Osteoblast (primary cell): ENCODE data around the gene CHRDL2. TPM values are rescaled to one million over a fixed set of nuclear protein-coding genes. Genes with fewer than 3 reads are reported as not detected.

Experiments
- DNase-seq: peaks from one replicate; pipeline ENCODE4 v3.0.0; 2011; ENCODE audit warnings: low spot score, mixed read lengths; ENCODE audit not compliant: insufficient read length; ENCODE audit errors: missing footprints
- H2AFZ ChIP-seq: 2 replicates; pipeline ENCODE4 v1.6.0; 2011; ENCODE audit warnings: mild to moderate bottlenecking, low read length
- H3K27ac ChIP-seq: 2 replicates; pipeline ENCODE4 v1.5.1; 2011; ENCODE audit warnings: mild to moderate bottlenecking, low read depth, low read length, moderate library complexity
- H3K27me3 ChIP-seq: 2 replicates; pipeline ENCODE4 v1.6.0; 2012; ENCODE audit warnings: mild to moderate bottlenecking, control low read depth, inconsistent platforms, low read length, moderate library complexity; ENCODE audit not compliant: insufficient read depth
- H3K36me3 ChIP-seq: 2 replicates; pipeline ENCODE4 v1.5.1; 2011; ENCODE audit warnings: mild to moderate bottlenecking, low read length, control low read depth, moderate library complexity; ENCODE audit not compliant: insufficient read depth
- H3K4me1 ChIP-seq: 2 replicates; pipeline ENCODE4 v1.5.1; 2011; ENCODE audit warnings: mild to moderate bottlenecking, low read length, control low read depth, moderate library complexity; ENCODE audit not compliant: insufficient read depth
- H3K4me2 ChIP-seq: 2 replicates; pipeline ENCODE4 v1.6.0; 2011; ENCODE audit warnings: mild to moderate bottlenecking, low read length; ENCODE audit not compliant: insufficient read depth
- H3K4me3 ChIP-seq: fragments of 200-600 bp; sonication (generic); 3 replicates; pipeline ENCODE4 v1.5.1; 2012; ENCODE audit warnings: mild to moderate bottlenecking, low read length, inconsistent platforms; ENCODE audit not compliant: insufficient read depth
- H3K79me2 ChIP-seq: 2 replicates; pipeline ENCODE4 v1.6.0; 2012; ENCODE audit warnings: mild to moderate bottlenecking, low read length, control low read depth, inconsistent platforms; ENCODE audit not compliant: insufficient read depth
- H3K9me3 ChIP-seq: 2 replicates; pipeline ENCODE4 v1.5.1; 2011; ENCODE audit warnings: low read depth, low read length, control low read depth
- H4K20me1 ChIP-seq: 2 replicates; pipeline ENCODE4 v1.6.0; 2012; ENCODE audit warnings: mild to moderate bottlenecking, low read length, control low read depth; ENCODE audit not compliant: insufficient read depth
- small RNA-seq: library from RNA; depleted of rRNA; stranded (forward); fragments of <200 nt; gene quantifications from one replicate; pipeline ENCODE3, GENCODE V24; 2012
- total RNA-seq: library from RNA; depleted of rRNA; stranded (reverse); fragments of >200 nt; gene quantifications from 2 replicates; pipeline ENCODE4 v1.2.3, GENCODE V29; 2012
- TF ChIP-seq, protein P1 (sequence below): IDR thresholded peaks from 2 replicates; pipeline ENCODE4 v1.5.1; 2011; ENCODE audit warnings: mild to moderate bottlenecking, low read depth, low read length, moderate library complexity; ENCODE audit errors: extremely low read depth

The CHRDL2 gene
- total RNA-seq, 1 donor = under 0.01 TPM

DNA sequence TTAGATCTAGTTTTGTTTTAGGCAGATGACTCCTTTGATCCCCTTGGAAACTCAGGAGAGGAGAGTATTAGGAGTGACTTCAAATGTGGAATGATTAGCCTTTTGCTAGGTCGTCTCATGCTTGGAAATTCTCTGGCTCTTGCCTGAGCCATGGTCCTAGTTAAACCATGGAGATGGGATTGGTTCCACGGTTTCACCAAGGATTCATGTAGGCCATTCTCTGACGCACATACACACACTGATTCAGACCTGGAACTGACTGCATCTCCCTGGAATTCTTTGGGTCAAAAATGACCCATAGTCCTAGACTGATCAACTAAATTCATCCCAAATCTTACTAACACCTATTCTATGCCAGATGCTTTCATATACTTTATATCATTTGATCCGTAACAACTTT lies 82.3 kb downstream of the CHRDL2 start:
- DNase-seq = no peak
- no peak overlapping the region for H3K4me2 ChIP-seq

DNA sequence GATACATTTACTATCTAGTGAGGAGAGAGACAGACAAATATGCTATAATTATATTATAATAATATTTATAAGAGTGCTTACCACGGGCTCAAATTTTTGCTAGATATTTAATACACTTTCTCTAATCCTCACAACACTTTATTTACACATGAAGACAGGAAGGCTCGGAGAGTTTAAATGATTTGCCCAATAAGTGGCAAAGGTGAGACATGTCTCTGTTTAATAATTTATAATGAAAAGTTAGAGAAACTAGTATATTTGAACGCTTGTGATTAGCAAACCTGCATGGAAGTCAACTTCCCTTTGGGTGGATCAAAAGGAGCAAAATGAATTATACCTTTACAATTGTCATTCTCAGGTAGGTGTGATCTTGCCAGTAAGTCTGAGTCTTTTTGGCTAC lies 83.4 kb downstream of the CHRDL2 start:
- H2AFZ ChIP-seq = no peak overlapping the region
- TF ChIP-seq, protein P1, sequence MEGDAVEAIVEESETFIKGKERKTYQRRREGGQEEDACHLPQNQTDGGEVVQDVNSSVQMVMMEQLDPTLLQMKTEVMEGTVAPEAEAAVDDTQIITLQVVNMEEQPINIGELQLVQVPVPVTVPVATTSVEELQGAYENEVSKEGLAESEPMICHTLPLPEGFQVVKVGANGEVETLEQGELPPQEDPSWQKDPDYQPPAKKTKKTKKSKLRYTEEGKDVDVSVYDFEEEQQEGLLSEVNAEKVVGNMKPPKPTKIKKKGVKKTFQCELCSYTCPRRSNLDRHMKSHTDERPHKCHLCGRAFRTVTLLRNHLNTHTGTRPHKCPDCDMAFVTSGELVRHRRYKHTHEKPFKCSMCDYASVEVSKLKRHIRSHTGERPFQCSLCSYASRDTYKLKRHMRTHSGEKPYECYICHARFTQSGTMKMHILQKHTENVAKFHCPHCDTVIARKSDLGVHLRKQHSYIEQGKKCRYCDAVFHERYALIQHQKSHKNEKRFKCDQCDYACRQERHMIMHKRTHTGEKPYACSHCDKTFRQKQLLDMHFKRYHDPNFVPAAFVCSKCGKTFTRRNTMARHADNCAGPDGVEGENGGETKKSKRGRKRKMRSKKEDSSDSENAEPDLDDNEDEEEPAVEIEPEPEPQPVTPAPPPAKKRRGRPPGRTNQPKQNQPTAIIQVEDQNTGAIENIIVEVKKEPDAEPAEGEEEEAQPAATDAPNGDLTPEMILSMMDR = no peak
- no peaks in the 10 kb centered on the region for H3K79me2 ChIP-seq
- no peaks in the 10 kb centered on the region for H3K9me3 ChIP-seq
- H3K4me3 ChIP-seq = no peak overlapping the region
- no peaks in the 10 kb centered on the region for H3K36me3 ChIP-seq
- H3K27ac ChIP-seq = peak overlapping the region; percentile 59
- no peak for DNase-seq
- H3K4me2 ChIP-seq = no peak overlapping the region
- H3K27me3 ChIP-seq = no peaks in the 10 kb centered on the region
- H3K4me1 ChIP-seq = peaks cover 6% of the 10 kb centered on the region
- no peaks in the 10 kb centered on the region for H4K20me1 ChIP-seq

More for the DNA sequence above, 82.3 kb downstream of the CHRDL2 start:
- Histone ChIP-seq H4K20me1 (no peaks in the 10 kb centered on the region), H3K27me3 (no peaks in the 10 kb centered on the region), H3K36me3 (no peaks in the 10 kb centered on the region), H3K4me3 (no peak overlapping the region), H2AFZ (no peak overlapping the region), H3K79me2 (no peaks in the 10 kb centered on the region), H3K4me1 (peaks cover 6% of the 10 kb centered on the region), H3K9me3 (no peaks in the 10 kb centered on the region), H3K27ac (peak overlapping the region; percentile 59)
- TF ChIP-seq, protein P1 = no peak

DNA sequence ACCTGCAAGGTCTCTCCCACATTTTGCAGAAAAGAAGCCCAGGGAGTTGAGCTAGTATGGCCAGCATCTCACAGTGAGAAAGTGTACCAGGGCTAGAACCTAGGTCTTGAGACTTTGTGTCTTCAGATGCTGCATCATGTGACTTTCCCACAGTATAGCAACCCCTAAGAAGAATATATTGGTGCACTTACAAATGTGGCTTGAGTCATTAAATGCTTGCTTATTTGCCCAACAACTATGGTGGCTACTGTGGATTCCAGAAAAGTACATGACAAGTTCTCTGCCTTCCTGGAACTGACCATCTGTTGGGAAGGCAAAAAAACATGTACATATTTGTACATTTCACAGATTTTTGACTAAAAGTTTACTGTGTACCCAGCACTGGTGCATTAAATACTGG lies 83.8 kb downstream of the CHRDL2 start:
- no peak for DNase-seq
- Histone ChIP-seq H3K4me1 (peaks cover 6% of the 10 kb centered on the region), H3K27me3 (no peaks in the 10 kb centered on the region), H3K27ac (no peak overlapping the region), H3K9me3 (no peaks in the 10 kb centered on the region), H3K36me3 (no peaks in the 10 kb centered on the region), H4K20me1 (no peaks in the 10 kb centered on the region), H2AFZ (no peak overlapping the region), H3K79me2 (no peaks in the 10 kb centered on the region), H3K4me2 (no peak overlapping the region), H3K4me3 (no peak overlapping the region)
- TF ChIP-seq, protein P1 = no peak

- no peak overlapping the region for H3K4me2 ChIP-seq
- H3K4me1 ChIP-seq = peaks cover 6% of the 10 kb centered on the region
- no peaks in the 10 kb centered on the region for H3K27me3 ChIP-seq
- no peaks in the 10 kb centered on the region for H3K36me3 ChIP-seq
- H3K79me2 ChIP-seq = no peaks in the 10 kb centered on the region
- TF ChIP-seq, protein P1 = no peak
- H3K4me3 ChIP-seq = no peak overlapping the region
- no peaks in the 10 kb centered on the region for H4K20me1 ChIP-seq
- no peaks in the 10 kb centered on the region for H3K9me3 ChIP-seq
- H2AFZ ChIP-seq = no peak overlapping the region
- no peak for DNase-seq
- no peak overlapping the region for H3K27ac ChIP-seq
Observed at GRCh38 chr11:74646954-74647353, 84.3 kb downstream of the CHRDL2 start.

Small RNAs within 50 kb of the gene (small RNA-seq; reads per million reads assigned to genes)
- gene MIR4696 (not detected), gene RANP3 (not detected), gene RN7SKP297 (not detected)

Other genes with a start within 250 kb of the CHRDL2 start
- gene LIPT2, start 237.7 kb downstream of the CHRDL2 start, total RNA-seq = 5.0 and 5.1 TPM in 2 replicates
- 12.3 and 12.7 TPM in 2 replicates for gene POLD3, start 138.8 kb downstream of the CHRDL2 start, total RNA-seq
- 32.6 and 32.7 TPM in 2 replicates for gene RNF169, start 17.4 kb upstream of the CHRDL2 start, total RNA-seq
- 8.0 and 9.8 TPM in 2 replicates for gene XRRA1, start 217.7 kb upstream of the CHRDL2 start, total RNA-seq
- gene SPCS2, start 217.8 kb upstream of the CHRDL2 start, total RNA-seq = 10.9 and 43.9 TPM in 2 replicates